Left hindlimb (tissue), 1 donor: ENCODE measurements around the gene NKAIN1.
"Not testable (repeated sequence)": the region's sequence is repeated elsewhere in the genome, so short reads cannot be mapped to it uniquely, and the experiment has no call there.

Experiments
- DNase-seq: peaks from one replicate; pipeline ENCODE4 v3.0.0-alpha.2; 2018

The NKAIN1 gene

GRCh38 chr1:31232689-31233088 lies 7.0 kb downstream of the NKAIN1 start:
- no peak for DNase-seq

- DNase-seq: no peak
Observed at GRCh38 chr1:31231802-31232201, 7.9 kb downstream of the NKAIN1 start.

GRCh38 chr1:31230378-31230777 lies 9.3 kb downstream of the NKAIN1 start:
- no peak for DNase-seq

- DNase-seq: no peak
Observed at GRCh38 chr1:31228986-31229385, 10.7 kb downstream of the NKAIN1 start.

GRCh38 chr1:31227891-31228568 lies 11.7 kb downstream of the NKAIN1 start:
- no peak for DNase-seq

- DNase-seq: no peak
Observed at GRCh38 chr1:31224068-31224467, 15.6 kb downstream of the NKAIN1 start.

- no peak for DNase-seq
Observed at GRCh38 chr1:31222176-31222575, 17.5 kb downstream of the NKAIN1 start.

- no peak for DNase-seq
Observed at GRCh38 chr1:31221072-31221471, 18.6 kb downstream of the NKAIN1 start.

- no peak for DNase-seq
Observed at GRCh38 chr1:31219489-31219888, 20.2 kb downstream of the NKAIN1 start.

GRCh38 chr1:31218705-31219104 lies 21.0 kb downstream of the NKAIN1 start:
- no peak for DNase-seq

GRCh38 chr1:31216016-31216415 lies 23.7 kb downstream of the NKAIN1 start:
- DNase-seq: peak; percentile 75

- no peak for DNase-seq
Observed at GRCh38 chr1:31215065-31215570, 24.6 kb downstream of the NKAIN1 start.

GRCh38 chr1:31214316-31215064 lies 25.2 kb downstream of the NKAIN1 start:
- no peak for DNase-seq

GRCh38 chr1:31208361-31208945 lies 31.2 kb downstream of the NKAIN1 start:
- no peak for DNase-seq

GRCh38 chr1:31207569-31207968 lies 32.1 kb downstream of the NKAIN1 start:
- no peak for DNase-seq

- no peak for DNase-seq
Observed at GRCh38 chr1:31207046-31207445, 32.6 kb downstream of the NKAIN1 start.

GRCh38 chr1:31203215-31203614 lies 36.5 kb downstream of the NKAIN1 start:
- DNase-seq: no peak

GRCh38 chr1:31201931-31202360 lies 37.7 kb downstream of the NKAIN1 start:
- DNase-seq: no peak

- DNase-seq: no peak
Observed at GRCh38 chr1:31199949-31200348, 39.7 kb downstream of the NKAIN1 start.

GRCh38 chr1:31199236-31199790 lies 40.4 kb downstream of the NKAIN1 start:
- DNase-seq: no peak

GRCh38 chr1:31198600-31198999 lies 41.1 kb downstream of the NKAIN1 start:
- DNase-seq: no peak

- no peak for DNase-seq
Observed at GRCh38 chr1:31198150-31198549, 41.5 kb downstream of the NKAIN1 start.

- no peak for DNase-seq
Observed at GRCh38 chr1:31196685-31197084, 43.0 kb downstream of the NKAIN1 start.

GRCh38 chr1:31195267-31195666 lies 44.4 kb downstream of the NKAIN1 start:
- DNase-seq: not testable (repeated sequence)
